HCT116 (cell line): ENCODE results near the gene KNSTRN. TPM values are rescaled to one million over a fixed set of nuclear protein-coding genes. Genes with fewer than 3 reads are reported as not detected.

Experiments
- ATAC-seq: fragments of 200-7000 bp; cut with Tn5 transposase; 2 replicates; pipeline ENCODE4 v1.9.1; 2020; ENCODE audit warnings: mild to moderate bottlenecking, moderate library complexity
- BruUV-seq: library from RNA; stranded (reverse); fragments of 400-500 nt; replicated peaks from 2 replicates; lab custom pipeline; 2021; lab: Mats Ljungman, UMichigan
- CTCF ChIA-PET: fragments of 300-600 bp; sonication (Branson Sonifier 250); formaldehyde crosslinking; loops from one replicate; lab custom pipeline; 2021; ENCODE audit warnings: antibody characterized with exemption; lab: Charles Lee
- POLR2A ChIA-PET: fragments of 300-600, 350-600 bp; sonication (Branson Sonifier 250); formaldehyde crosslinking; loops from one replicate; lab custom pipeline; 2021; ENCODE audit warnings: antibody characterized with exemption; lab: Charles Lee
- RAD21 ChIA-PET, 2 experiments: fragments of 300-600 bp; sonication (Branson Sonifier 250); formaldehyde crosslinking; loops; one replicate each; lab custom pipeline; 2023; ENCODE audit warnings: low total read pairs in 2 of 2; ENCODE audit not compliant: uncharacterized antibody in 2 of 2, unreplicated experiment in 2 of 2, low non-redundant PET in 1 of 2; lab: Charles Lee
- DNase-seq: peaks from one replicate; pipeline ENCODE4 v3.0.0-alpha.2; 2010; ENCODE audit warnings: low read depth, low spot score
- H2AFZ ChIP-seq: fragments of 200-600 bp; shearing (Covaris generic), sonication (generic); 2 replicates; pipeline ENCODE4 v1.6.1; 2017; ENCODE audit warnings: low read depth, mixed run types, mixed read lengths, antibody characterized with exemption, low read length; ENCODE audit not compliant: poor library complexity, severe bottlenecking
- H3K27ac ChIP-seq: 2 replicates; pipeline ENCODE4 v1.5.1; 2012; ENCODE audit warnings: low read depth, low read length
- H3K27me3 ChIP-seq: fragments of 200-600 bp; sonication (generic); 2 replicates; pipeline ENCODE4 v1.6.1; 2016; ENCODE audit warnings: mixed run types, low read length, mixed read lengths; ENCODE audit not compliant: insufficient read depth
- H3K36me3 ChIP-seq, 2 experiments: fragments of 200-500 bp in 1 of 2; fragments of 200-600 bp in 1 of 2; sonication (Bioruptor generic) in 1 of 2; sonication (generic) in 1 of 2; 2 replicates each; pipeline versions ENCODE4 v1.5.1 to v1.6.1; 2014 to 2016; ENCODE audit warnings: low read length in 2 of 2, inconsistent platforms in 1 of 2, mixed read lengths in 1 of 2, mixed run types in 1 of 2; ENCODE audit not compliant: insufficient read depth in 2 of 2, control insufficient read depth in 1 of 2
- H3K4me1 ChIP-seq, 2 experiments: fragments of 200-600 bp in 1 of 2; sonication (generic) in 1 of 2; 2 replicates each; pipeline versions ENCODE4 v1.5.1 to v1.6.1; 2012 to 2017; ENCODE audit warnings: low read length in 2 of 2, inconsistent platforms in 1 of 2, mild to moderate bottlenecking in 1 of 2, mixed read lengths in 1 of 2, mixed run types in 1 of 2, moderate library complexity in 1 of 2; ENCODE audit not compliant: insufficient read depth in 2 of 2, control insufficient read depth in 1 of 2
- H3K4me2 ChIP-seq: fragments of 200-600 bp; sonication (generic); 2 replicates; pipeline ENCODE4 v1.6.1; 2017; ENCODE audit warnings: mixed run types, low read length, mixed read lengths
- H3K4me3 ChIP-seq, 2 experiments: fragments of 200-600 bp in 1 of 2; sonication (generic) in 1 of 2; replicated peaks in 1 of 2; 2 replicates each; pipeline ENCODE4 v1.5.1; 2011 to 2016; ENCODE audit warnings: low read length in 2 of 2, control low read depth in 1 of 2, low read depth in 1 of 2, mild to moderate bottlenecking in 1 of 2, mixed read lengths in 1 of 2, mixed run types in 1 of 2
- H3K79me2 ChIP-seq: fragments of 200-600 bp; sonication (generic); 2 replicates; pipeline ENCODE4 v1.6.1; 2017; ENCODE audit warnings: mild to moderate bottlenecking, mixed run types, low read length, moderate library complexity, mixed read lengths; ENCODE audit not compliant: insufficient read depth
- H3K9ac ChIP-seq: fragments of 200-600 bp; sonication (generic); 2 replicates; pipeline ENCODE4 v1.6.1; 2016; ENCODE audit warnings: low read length, mixed read lengths
- H3K9me2 ChIP-seq: fragments of 200-600 bp; sonication (generic), shearing (Covaris generic); 2 replicates; pipeline ENCODE4 v1.6.1; 2017; ENCODE audit warnings: mixed run types, mild to moderate bottlenecking, moderate library complexity; ENCODE audit not compliant: insufficient read depth
- H3K9me3 ChIP-seq, 2 experiments: fragments of 200-500 bp in 1 of 2; fragments of 200-600 bp in 1 of 2; sonication (Bioruptor generic) in 1 of 2; sonication (generic) in 1 of 2; 2 replicates each; pipeline ENCODE4 v1.6.1; 2014 to 2017; ENCODE audit warnings: low read length in 2 of 2, mixed read lengths in 2 of 2, inconsistent platforms in 1 of 2, low read depth in 1 of 2, mild to moderate bottlenecking in 1 of 2, mixed run types in 1 of 2, moderate library complexity in 1 of 2; ENCODE audit not compliant: control insufficient read depth in 1 of 2, insufficient read depth in 1 of 2
- H4K20me1 ChIP-seq: fragments of 200-600 bp; sonication (generic), shearing (Covaris generic); 2 replicates; pipeline ENCODE4 v1.6.1; 2017; ENCODE audit warnings: mixed run types, mild to moderate bottlenecking, moderate library complexity; ENCODE audit not compliant: insufficient read depth
- CBX3 ChIP-seq: IDR thresholded peaks from 2 replicates; pipeline ENCODE4 v1.6.1; 2012; ENCODE audit warnings: low read depth
- CEBPB ChIP-seq: IDR thresholded peaks from 2 replicates; pipeline ENCODE4 v1.6.1; 2012; ENCODE audit warnings: low read depth
- CTCF ChIP-seq, 3 experiments: fragments of 200-600 bp in 1 of 3; sonication (generic) in 1 of 3; IDR thresholded peaks in 2 of 3; conservative IDR thresholded peaks in 1 of 3; 2 replicates each; pipeline ENCODE4 v1.5.1; 2012 to 2017; ENCODE audit warnings: low read depth in 2 of 3, low read length in 2 of 3, antibody characterized with exemption in 1 of 3, borderline replicate concordance in 1 of 3, control low read depth in 1 of 3, mild to moderate bottlenecking in 1 of 3, mixed read lengths in 1 of 3, mixed run types in 1 of 3, moderate library complexity in 1 of 3; ENCODE audit not compliant: insufficient read depth in 1 of 3
- EGR1 ChIP-seq: IDR thresholded peaks from 2 replicates; pipeline ENCODE4 v1.6.1; 2012; ENCODE audit warnings: low read depth
- ELF1 ChIP-seq: IDR thresholded peaks from 2 replicates; pipeline ENCODE4 v1.6.1; 2012; ENCODE audit warnings: low read depth, borderline replicate concordance
- EZH2 ChIP-seq: fragments of 200-600 bp; sonication (generic); IDR thresholded peaks from 2 replicates; pipeline ENCODE4 v1.6.1; 2017; ENCODE audit warnings: antibody characterized with exemption, mixed run types
- EZH2phosphoT487 ChIP-seq: fragments of 200-600 bp; IDR thresholded peaks from 2 replicates; pipeline ENCODE4 v1.6.1; 2018; ENCODE audit warnings: antibody characterized with exemption, borderline replicate concordance
- FOSL1 ChIP-seq: IDR thresholded peaks from 2 replicates; pipeline ENCODE4 v1.6.1; 2012; ENCODE audit warnings: low read depth
- JUND ChIP-seq: IDR thresholded peaks from 2 replicates; pipeline ENCODE4 v1.6.1; 2012
- MAX ChIP-seq: IDR thresholded peaks from 2 replicates; pipeline ENCODE4 v1.6.1; 2012
- POLR2A ChIP-seq: IDR thresholded peaks from 2 replicates; pipeline ENCODE4 v1.7.0; 2011; ENCODE audit warnings: borderline replicate concordance; ENCODE audit not compliant: insufficient read depth, insufficient read length; ENCODE audit errors: extremely low read depth
- POLR2AphosphoS5 ChIP-seq: IDR thresholded peaks from 2 replicates; pipeline ENCODE4 v1.6.1; 2011; ENCODE audit warnings: mild to moderate bottlenecking, low read depth, low read length, moderate library complexity
- RAD21 ChIP-seq: IDR thresholded peaks from 2 replicates; pipeline ENCODE4 v1.6.1; 2012; ENCODE audit warnings: low read depth, mild to moderate bottlenecking
- SIN3A ChIP-seq: IDR thresholded peaks from 2 replicates; pipeline ENCODE4 v1.6.1; 2012; ENCODE audit warnings: low read depth
- SRF ChIP-seq: IDR thresholded peaks from 2 replicates; pipeline ENCODE4 v1.6.1; 2012; ENCODE audit warnings: low read depth
- TCF7L2 ChIP-seq: IDR thresholded peaks from 2 replicates; pipeline ENCODE4 v1.7.0; 2011; ENCODE audit warnings: borderline replicate concordance, inconsistent platforms; ENCODE audit not compliant: insufficient read depth, insufficient read length; ENCODE audit errors: extremely low read depth
- YY1 ChIP-seq: IDR thresholded peaks from 2 replicates; pipeline ENCODE4 v1.6.1; 2011; ENCODE audit warnings: low read length, low read depth, moderate library complexity, mild to moderate bottlenecking; ENCODE audit not compliant: insufficient replicate concordance; ENCODE audit errors: extremely low read depth
- ZBTB33 ChIP-seq: IDR thresholded peaks from 2 replicates; pipeline ENCODE4 v1.6.1; 2011; ENCODE audit warnings: mild to moderate bottlenecking, low read length, moderate library complexity; ENCODE audit not compliant: insufficient replicate concordance; ENCODE audit errors: extremely low read depth
- ZFX ChIP-seq: fragments of 450-650 bp; IDR thresholded peaks from 2 replicates; pipeline ENCODE4 v1.6.1; 2017
- intact Hi-C: fragments of 100-400 bp; cut with micrococcal nuclease; formaldehyde crosslinking; loops from 2 replicates; pipeline ENCODE4 v1.10.0; 2022
- total RNA-seq: library from RNA; stranded (reverse); gene quantifications from one replicate; pipeline ENCODE4 v1.2.1, GENCODE V29; 2021; ENCODE audit not compliant: unreplicated experiment
- TF ChIP-seq, protein P1 (sequence below): IDR thresholded peaks from 2 replicates; pipeline ENCODE4 v1.6.1; 2012; ENCODE audit warnings: low read depth
- TF ChIP-seq, protein P2 (sequence below): IDR thresholded peaks from 2 replicates; pipeline ENCODE4 v1.6.1; 2012

The KNSTRN gene
- total RNA-seq, 1 experiment from 2014 or later: 84.1 TPM

GRCh38 chr15:40379853-40380252, 2.7 kb upstream of the KNSTRN start:
- Histone ChIP-seq H3K27ac (peak overlapping the region; percentile 48; the same call in 1 of the 2 replicates), H3K4me1 (peaks cover 15 to 31% of the 10 kb centered on the region in 2 experiments), H3K79me2 (peaks cover 21% of the 10 kb centered on the region), H4K20me1 (no peaks in the 10 kb centered on the region), H3K4me3 (peak overlapping the region in 1 of 2 experiments; percentile 12; a peak in 2 of 4 replicates), H3K27me3 (no peaks in the 10 kb centered on the region), H3K36me3 (peaks cover 0 to 4% of the 10 kb centered on the region in 2 experiments; a peak in 1 of 4 replicates), H3K9me2 (no peaks in the 10 kb centered on the region), H3K9me3 (no peaks in the 10 kb centered on the region), H3K4me2 (peak overlapping the region; percentile 65), H3K9ac (no peak overlapping the region), H2AFZ (peak overlapping the region; percentile 27)
- intact Hi-C loops: no loop called here
- no TSS peak for BruUV-seq
- CTCF ChIA-PET: interaction anchor here (1.2 kb wide), 1 partner anchor 41 kb away, joined by 3 read pairs; no protein-coding TSS in a partner anchor
- RAD21 ChIA-PET: no interaction called here
- peak; percentile 42 for ATAC-seq
- peak; percentile 28 for DNase-seq
- POLR2A ChIA-PET: interaction anchor here (1.4 kb wide), 1 partner anchor 10 kb away, joined by 4 read pairs; no protein-coding TSS in a partner anchor
- no peak for TF ChIP-seq EZH2
- TF ChIP-seq CTCF (IDR thresholded peaks at IDR 0.05 in 2 of 3, conservative IDR thresholded peaks at IDR 0.05 in 1 of 3; ENCODE audit: borderline replicate concordance in 1 of 3, insufficient read depth in 1 of 3, low read depth in 2 of 3, low read length in 2 of 3): no peak
- no peak; the same call in 1 of the 2 replicates for TF ChIP-seq FOSL1
- TF ChIP-seq, protein P1, sequence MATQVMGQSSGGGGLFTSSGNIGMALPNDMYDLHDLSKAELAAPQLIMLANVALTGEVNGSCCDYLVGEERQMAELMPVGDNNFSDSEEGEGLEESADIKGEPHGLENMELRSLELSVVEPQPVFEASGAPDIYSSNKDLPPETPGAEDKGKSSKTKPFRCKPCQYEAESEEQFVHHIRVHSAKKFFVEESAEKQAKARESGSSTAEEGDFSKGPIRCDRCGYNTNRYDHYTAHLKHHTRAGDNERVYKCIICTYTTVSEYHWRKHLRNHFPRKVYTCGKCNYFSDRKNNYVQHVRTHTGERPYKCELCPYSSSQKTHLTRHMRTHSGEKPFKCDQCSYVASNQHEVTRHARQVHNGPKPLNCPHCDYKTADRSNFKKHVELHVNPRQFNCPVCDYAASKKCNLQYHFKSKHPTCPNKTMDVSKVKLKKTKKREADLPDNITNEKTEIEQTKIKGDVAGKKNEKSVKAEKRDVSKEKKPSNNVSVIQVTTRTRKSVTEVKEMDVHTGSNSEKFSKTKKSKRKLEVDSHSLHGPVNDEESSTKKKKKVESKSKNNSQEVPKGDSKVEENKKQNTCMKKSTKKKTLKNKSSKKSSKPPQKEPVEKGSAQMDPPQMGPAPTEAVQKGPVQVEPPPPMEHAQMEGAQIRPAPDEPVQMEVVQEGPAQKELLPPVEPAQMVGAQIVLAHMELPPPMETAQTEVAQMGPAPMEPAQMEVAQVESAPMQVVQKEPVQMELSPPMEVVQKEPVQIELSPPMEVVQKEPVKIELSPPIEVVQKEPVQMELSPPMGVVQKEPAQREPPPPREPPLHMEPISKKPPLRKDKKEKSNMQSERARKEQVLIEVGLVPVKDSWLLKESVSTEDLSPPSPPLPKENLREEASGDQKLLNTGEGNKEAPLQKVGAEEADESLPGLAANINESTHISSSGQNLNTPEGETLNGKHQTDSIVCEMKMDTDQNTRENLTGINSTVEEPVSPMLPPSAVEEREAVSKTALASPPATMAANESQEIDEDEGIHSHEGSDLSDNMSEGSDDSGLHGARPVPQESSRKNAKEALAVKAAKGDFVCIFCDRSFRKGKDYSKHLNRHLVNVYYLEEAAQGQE: no peak
- TF ChIP-seq YY1: peak; percentile 48
- no peak for TF ChIP-seq EGR1
- no peak for TF ChIP-seq ZBTB33
- TF ChIP-seq SRF: no peak
- no peak for TF ChIP-seq ZFX
- no peak for TF ChIP-seq ELF1
- TF ChIP-seq RAD21: no peak
- no peak for TF ChIP-seq TCF7L2
- 0 out of 2 replicates have a peak, but pooled peaks have one; percentile 8 for TF ChIP-seq JUND
- TF ChIP-seq, protein P2, sequence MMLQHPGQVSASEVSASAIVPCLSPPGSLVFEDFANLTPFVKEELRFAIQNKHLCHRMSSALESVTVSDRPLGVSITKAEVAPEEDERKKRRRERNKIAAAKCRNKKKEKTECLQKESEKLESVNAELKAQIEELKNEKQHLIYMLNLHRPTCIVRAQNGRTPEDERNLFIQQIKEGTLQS: no peak
- TF ChIP-seq POLR2A: no peak
- no peak for TF ChIP-seq EZH2phosphoT487
- TF ChIP-seq CBX3: peak; percentile 30; the same call in 1 of the 2 replicates
- TF ChIP-seq MAX: peak; percentile 38; the same call in 1 of the 2 replicates
- peak; percentile 30; the same call in 1 of the 2 replicates for TF ChIP-seq CEBPB
- no peak for TF ChIP-seq POLR2AphosphoS5
- TF ChIP-seq SIN3A: no peak
